ENCODE results near the gene DOCK1.
"Not testable (repeated sequence)": the region's sequence is repeated elsewhere in the genome, so short reads cannot be mapped to it uniquely, and the experiment has no call there.

Gene DOCK1

DNA sequence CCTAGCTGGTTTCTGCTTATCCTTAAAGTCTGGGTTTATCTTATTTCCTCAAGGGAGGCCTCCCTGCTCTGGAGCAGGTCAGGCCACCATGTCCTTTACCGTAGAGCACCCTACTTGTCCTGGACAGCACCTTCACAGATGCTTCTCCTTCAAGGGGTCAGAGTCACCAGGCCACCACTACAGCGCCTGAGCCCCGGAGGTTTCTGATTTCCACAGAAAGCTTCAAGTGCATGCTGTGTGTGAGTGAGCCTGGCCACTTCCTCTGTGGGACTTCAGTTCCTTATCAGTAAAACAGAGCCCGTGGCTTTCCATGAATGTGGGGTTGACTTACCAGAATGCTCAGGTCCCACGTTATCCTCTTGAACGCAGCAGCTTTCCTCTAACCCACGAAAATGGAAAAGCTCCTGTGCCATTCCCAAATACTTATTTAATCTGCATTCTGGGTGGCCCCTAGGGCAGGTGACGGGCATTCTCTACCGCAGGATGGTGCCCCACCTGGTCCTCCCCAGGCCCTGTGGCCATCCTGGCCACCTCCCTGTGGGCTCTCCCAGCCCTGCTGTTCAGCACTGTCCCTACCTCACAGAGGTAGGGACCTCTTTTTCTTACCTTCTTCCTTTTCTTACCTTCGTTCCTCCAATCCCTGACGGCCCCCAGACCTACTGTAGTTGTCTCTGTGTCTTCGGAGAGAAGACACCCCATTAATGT, 1.4 kb upstream of the DOCK1 start:
- DNase-seq: no peak

DNA sequence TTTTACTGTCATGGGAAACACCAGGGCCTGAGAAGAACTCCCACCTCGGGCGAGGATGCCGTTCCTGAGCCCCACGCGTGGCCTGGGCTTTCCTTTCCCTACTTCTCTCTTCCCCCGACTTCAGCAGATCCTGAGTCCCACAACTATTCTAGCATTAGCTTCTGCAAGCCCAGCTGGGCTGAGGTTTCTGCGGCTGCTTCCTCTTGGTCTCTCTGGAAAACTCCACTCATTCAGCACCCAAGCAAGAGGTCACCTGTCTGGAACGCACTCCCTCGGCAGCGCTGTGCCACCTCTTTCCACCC, 761 bp upstream of the DOCK1 start:
- DNase-seq: peak; percentile 3

DNA sequence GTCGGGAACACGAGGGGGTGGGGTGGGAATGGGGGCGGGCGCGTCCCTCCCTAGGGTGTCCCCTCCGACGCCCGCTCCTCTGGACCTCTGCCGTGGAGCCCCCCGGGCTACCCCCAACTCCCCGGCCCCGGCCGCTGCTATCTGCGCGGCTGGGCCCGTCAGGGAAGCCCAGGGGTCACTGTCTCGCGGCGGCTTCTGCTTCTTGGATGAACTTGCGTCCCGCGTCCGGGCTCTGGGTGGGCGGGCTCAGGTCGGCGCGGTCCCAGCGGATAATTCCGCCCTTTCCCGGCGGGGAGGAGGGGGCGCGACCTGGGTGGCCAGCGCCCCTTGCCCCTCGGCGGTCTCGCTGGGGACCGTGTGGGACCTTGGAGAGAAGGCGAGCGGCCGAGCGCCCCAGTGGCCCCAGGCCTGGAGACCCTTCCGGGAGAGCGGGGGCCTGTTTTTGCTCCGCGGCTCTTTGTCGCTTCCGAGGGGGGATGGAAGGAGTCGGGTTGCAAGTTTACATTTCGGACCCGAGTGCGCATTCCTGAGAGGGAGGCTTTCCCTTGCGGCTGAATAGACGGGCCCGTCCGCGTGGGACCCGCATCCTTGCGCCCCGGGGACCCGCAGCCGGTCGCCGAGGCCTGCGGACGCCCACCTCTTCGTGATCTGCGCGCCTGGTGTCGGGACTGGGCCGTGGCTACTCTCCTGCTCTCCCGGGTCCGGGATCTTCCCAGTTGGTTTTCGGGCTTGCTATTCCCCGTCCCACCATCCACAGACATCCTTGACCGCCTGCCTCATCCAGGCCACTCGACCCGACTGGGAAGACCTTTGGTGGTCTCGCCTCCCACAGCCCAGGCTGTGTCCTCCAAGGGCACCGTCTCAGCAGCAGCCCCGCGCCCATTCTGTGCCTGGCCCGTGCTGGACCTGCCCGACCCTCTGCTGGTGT, 812 bp downstream of the DOCK1 start:
- no peak for DNase-seq

- no peak for DNase-seq
These were observed 1.6 kb downstream of the DOCK1 start for GRCh38 chr10:126906704-126907422.

DNA sequence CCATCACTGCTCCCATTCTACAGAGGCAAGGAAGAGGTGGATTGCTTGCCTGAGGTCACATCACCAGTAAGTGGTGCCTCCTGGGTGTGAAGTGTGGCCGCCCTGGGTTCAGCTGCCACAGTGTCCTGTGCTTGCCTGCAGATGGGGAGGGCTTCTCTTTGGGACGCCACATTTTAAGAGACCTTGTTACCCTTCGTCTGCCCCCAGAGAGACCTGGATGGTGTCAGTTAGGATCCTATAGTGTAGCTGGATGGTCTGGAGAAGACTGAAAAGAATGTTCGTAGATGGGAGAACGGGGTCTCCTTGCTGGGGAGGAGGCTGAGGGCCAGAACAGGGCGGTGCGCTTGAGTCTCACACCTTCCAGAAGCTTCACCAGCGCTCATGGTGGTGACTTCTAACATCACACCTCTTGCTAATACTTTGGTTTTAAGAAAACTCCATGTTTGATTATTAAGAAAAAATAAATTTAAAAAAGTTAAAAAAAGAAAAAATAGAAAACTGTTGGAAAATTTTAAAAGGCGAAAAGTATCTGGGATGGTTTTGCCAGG, 2.3 kb downstream of the DOCK1 start:
- DNase-seq: no peak

DNA sequence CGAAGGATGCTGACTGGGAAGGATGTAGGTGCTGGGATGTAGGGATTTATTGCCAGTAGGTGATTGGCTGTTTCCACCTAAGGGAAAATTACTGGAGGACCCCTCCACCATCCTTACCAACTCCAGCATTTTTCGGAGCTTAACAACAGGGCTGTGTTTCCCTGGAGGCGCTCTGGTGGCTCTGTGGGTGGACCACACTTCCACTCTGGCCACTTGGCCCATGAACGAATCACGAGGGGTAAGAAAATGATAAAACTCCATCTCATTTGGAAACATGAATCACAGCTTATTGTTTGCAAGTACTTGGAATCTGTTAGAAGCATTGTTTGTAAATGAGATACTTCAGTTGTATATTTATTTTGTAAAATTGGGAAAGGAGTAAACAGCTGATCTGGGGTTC, 3.0 kb downstream of the DOCK1 start:
- no peak for DNase-seq

DNA sequence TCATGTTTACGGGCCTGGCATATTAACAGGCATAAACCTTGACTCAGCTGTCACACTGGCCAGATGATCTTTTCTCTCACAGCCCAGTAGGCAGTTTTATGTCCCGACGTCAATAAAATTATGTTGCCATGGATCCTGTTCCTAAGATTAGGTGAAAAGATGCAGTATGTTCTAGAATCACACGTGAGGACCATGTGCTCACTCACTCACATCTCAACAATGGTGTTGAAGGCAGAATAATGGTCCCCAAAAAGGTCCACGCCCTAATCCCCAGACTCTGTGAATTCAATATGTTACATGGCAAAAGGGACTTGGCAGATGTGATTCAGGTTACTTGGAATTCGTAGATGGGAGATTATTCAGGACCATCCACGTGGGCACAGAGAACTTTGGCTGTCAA, 3.5 kb downstream of the DOCK1 start:
- no peak for DNase-seq

DNA sequence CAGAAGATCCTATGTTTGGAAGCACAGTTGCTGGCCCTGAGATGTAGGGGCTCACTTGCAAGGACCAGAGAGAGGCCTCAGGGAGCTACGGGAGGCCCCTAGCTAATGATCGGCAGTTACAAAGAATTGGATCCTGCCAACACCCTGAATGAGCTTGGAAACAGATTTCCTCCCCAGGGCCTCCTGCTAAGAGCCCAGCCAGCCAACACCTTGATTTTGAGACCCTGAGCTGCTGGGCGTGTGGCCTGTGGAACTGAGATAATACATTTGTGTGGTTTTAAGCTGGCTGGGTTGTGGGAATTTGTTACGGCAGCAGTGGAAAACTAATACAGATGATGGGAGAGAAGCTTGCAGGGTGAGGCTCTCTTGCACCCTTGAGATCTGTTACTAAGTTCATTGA, 3.9 kb downstream of the DOCK1 start:
- no peak for DNase-seq

GRCh38 chr10:126910196-126910595, 5.0 kb downstream of the DOCK1 start:
- no peak for DNase-seq

GRCh38 chr10:126910798-126911197, 5.6 kb downstream of the DOCK1 start:
- DNase-seq: no peak

GRCh38 chr10:126911301-126911700, 6.1 kb downstream of the DOCK1 start:
- no peak for DNase-seq

- no peak for DNase-seq
These were observed 8.1 kb downstream of the DOCK1 start for GRCh38 chr10:126913316-126913715.

- no peak for DNase-seq
These were observed 9.3 kb downstream of the DOCK1 start for GRCh38 chr10:126914561-126914960.

DNA sequence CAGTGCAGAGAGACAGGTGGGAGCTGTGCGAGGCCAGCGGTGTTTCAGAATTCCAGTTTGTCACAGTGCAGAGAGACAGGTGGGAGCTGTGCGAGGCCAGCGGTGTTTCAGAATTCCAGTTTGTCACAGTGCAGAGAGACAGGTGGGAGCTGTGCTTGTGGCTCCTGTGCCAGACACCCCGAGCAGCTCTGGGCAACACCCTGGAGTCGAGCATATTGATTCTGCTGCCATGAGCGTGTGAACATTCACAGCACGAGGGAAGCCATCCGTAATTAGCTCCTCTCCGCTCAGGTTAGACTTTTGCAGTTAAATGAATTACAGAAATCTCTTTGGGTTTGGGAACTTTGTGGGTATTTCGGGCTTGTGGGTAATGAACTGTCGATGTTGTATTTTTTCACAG, 11.7 kb downstream of the DOCK1 start:
- not testable (repeated sequence) for DNase-seq

DNA sequence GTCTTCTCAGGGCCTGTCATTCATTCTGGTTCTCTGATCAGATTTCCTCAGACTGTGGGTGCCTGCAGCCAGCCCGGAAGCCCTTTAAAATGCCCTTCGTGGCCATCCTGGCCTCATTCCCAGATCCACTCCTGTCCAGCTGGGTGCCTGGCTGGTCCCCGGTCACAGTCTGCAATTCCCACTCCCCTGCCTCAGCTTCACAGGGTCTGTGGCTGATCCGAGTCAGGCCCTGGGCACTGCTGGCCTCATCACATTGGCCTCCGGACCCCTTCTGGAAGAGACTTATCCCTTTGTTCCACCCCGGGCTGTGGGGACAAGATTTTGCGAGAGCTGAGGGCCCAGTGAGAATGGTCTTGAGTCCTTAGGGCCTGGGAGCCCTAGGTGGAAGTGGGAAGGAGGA, 12.1 kb downstream of the DOCK1 start:
- DNase-seq: no peak

- DNase-seq: no peak
These were observed 13.0 kb downstream of the DOCK1 start for GRCh38 chr10:126917975-126918908.

- DNase-seq: no peak
These were observed 14.2 kb downstream of the DOCK1 start for GRCh38 chr10:126919426-126919825.

DNA sequence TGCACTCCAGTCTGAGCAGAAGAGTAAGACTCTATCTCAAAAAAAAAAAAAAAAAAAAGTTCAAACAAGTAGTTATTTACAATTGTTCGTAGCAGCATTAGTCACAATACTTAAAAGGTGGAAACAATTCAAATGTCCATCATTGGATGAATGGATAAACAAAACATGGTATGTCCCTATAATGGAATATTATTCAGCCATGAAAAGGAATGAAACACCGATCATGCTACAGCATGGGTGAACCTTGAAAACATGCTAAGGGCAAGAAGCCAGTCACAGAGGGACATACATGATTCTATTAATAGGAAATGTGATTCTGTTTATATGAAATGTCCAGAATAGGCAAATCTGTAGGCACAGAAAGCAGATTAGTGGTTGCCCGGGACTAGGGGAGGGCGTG, 15.9 kb downstream of the DOCK1 start:
- DNase-seq: no peak

- DNase-seq: no peak
These were observed 16.8 kb downstream of the DOCK1 start for GRCh38 chr10:126921974-126922525.

- no peak for DNase-seq
These were observed 19.1 kb downstream of the DOCK1 start for GRCh38 chr10:126924180-126924914.

DNA sequence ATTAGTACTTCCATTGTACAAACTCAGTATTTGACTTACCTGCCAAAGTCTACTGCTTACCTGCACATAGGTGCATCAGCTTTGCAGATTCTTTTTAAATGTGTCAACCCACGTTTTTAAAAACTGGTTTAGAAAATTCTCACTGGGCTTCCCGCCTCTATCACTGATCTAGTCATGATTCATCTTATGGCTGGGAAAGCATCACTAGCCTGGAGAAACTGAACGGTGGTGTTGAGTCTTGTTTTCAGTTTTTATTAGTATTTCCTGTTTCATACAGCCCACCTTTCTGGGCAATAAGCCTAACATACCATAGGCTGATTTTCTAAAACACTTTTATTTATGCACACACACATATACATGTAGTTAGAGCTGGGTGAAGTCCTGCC, 19.7 kb downstream of the DOCK1 start:
- no peak for DNase-seq

Data from stimulated activated CD4-positive, alpha-beta T cell treated with anti-CD3 and anti-CD28 coated beads, Interleukin-15, amount 100 ng/mL, for 24 hours (primary cell).